Measurements from ENCODE around the gene PEPD.

DNA sequence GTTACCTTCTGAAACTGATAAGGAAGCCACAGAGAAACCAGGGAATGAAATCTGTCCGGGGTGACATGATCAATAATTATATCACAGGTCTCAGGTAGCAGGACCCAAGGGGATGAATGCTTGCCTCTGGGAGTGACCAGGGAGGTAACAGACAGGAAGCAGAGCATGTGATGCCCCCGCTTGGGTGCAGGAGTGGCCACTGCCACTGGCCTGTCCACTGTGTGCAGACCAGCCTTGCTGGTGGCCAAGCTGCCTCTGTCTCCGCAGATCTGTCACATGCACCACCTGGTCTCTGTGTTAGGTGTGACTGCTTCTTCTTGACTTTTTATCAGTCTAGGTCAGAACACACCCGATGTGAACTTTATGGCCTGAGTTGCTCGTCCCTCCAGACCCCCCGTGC is 71.8 kb downstream of the PEPD start:
- TF ChIP-seq, protein P1, sequence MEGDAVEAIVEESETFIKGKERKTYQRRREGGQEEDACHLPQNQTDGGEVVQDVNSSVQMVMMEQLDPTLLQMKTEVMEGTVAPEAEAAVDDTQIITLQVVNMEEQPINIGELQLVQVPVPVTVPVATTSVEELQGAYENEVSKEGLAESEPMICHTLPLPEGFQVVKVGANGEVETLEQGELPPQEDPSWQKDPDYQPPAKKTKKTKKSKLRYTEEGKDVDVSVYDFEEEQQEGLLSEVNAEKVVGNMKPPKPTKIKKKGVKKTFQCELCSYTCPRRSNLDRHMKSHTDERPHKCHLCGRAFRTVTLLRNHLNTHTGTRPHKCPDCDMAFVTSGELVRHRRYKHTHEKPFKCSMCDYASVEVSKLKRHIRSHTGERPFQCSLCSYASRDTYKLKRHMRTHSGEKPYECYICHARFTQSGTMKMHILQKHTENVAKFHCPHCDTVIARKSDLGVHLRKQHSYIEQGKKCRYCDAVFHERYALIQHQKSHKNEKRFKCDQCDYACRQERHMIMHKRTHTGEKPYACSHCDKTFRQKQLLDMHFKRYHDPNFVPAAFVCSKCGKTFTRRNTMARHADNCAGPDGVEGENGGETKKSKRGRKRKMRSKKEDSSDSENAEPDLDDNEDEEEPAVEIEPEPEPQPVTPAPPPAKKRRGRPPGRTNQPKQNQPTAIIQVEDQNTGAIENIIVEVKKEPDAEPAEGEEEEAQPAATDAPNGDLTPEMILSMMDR (IDR thresholded peaks at IDR 0.05), result no peak
- TF ChIP-seq EP300 (IDR thresholded peaks at IDR 0.05; ENCODE audit: low read depth), result no peak
- no peak for TF ChIP-seq POLR2A (IDR thresholded peaks at IDR 0.05)

All from transverse colon (tissue), 3 donors.